HG02885 (cell line): ENCODE data around the gene ZNF382.

Experiments used
- ATAC-seq: cut with Tn5 transposase; IDR thresholded peaks from one replicate; pipeline ENCODE4 v1.9.1; 2021; ENCODE audit warnings: mild to moderate bottlenecking; ENCODE audit not compliant: unreplicated experiment, poor library complexity

ZNF382 gene

DNA sequence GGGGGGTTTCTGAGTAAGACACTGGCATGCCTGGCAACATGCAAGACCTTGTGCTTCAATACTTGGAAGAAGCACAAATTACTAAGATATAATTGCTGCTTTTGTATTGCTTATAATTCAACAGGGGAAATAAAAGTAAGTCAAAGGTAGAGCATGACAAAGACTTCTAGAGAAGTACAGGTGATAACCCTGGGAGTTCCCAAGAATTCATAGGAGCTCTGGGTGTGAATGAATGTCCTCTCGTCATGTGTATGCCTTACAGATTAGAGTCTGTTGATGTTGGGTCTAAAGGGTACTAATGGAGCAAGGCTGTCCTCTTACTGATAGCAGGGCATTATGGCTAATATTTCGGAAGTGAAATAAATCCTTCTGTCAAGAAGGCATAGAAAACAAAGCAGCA is 69.1 kb downstream of the ZNF382 start:
- ATAC-seq = no peak

DNA sequence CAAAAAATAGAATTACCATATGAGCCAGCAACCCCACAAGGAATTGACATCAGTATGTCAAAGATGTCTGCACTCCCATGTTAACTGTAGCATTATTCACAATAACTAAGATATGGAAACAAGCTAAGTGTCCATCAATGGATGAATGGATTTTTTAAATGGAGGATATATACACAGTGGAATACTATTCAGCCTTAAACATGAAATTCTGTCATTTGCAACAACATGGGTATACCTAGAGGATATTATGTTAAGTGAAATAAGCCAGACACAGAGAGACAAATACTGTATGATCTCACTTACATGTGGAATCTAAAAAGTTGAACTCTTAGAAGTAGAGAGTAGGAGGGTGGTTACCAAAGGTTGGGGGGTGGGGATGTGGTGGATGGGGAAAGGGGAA is 74.3 kb downstream of the ZNF382 start:
- no peak for ATAC-seq
